Liver (tissue), 3 donors: ENCODE measurements around the gene BCKDHB.
A peak's percentile ranks its signal among the peaks of the same experiment; 100 is the strongest.

Experiments used
- EGR1 ChIP-seq, 2 donors: IDR thresholded peaks; 2 replicates each; pipeline ENCODE4 v1.6.1; 2016 to 2018; ENCODE audit warnings: antibody characterized with exemption in 2 of 2, low read depth in 2 of 2
- FOXA1 ChIP-seq: IDR thresholded peaks from 2 replicates; pipeline ENCODE4 v1.6.1; 2016; ENCODE audit warnings: antibody characterized with exemption
- GABPA ChIP-seq, 2 donors: IDR thresholded peaks in 1 of 2; conservative IDR thresholded peaks in 1 of 2; 2 replicates each; pipeline ENCODE4 v1.6.1; 2016; ENCODE audit warnings: antibody characterized with exemption in 2 of 2, mild to moderate bottlenecking in 1 of 2, moderate library complexity in 1 of 2
- HNF4A ChIP-seq, 2 donors: conservative IDR thresholded peaks; 2 replicates each; pipeline ENCODE4 v1.6.1; 2016; ENCODE audit warnings: antibody characterized with exemption in 2 of 2, mild to moderate bottlenecking in 2 of 2
- JUND ChIP-seq, 2 donors: IDR thresholded peaks; 2 replicates each; pipeline ENCODE4 v1.6.1; 2016; ENCODE audit warnings: antibody characterized with exemption in 2 of 2
- RAD21 ChIP-seq, 2 donors: IDR thresholded peaks; 2 replicates each; pipeline ENCODE4 v1.6.1; 2016; ENCODE audit warnings: antibody characterized with exemption in 2 of 2, mild to moderate bottlenecking in 2 of 2
- REST ChIP-seq: IDR thresholded peaks from 2 replicates; pipeline ENCODE4 v1.6.1; 2016; ENCODE audit warnings: antibody characterized with exemption, mild to moderate bottlenecking
- RXRA ChIP-seq, 2 donors: IDR thresholded peaks; 2 replicates each; pipeline ENCODE4 v1.6.1; 2017 to 2018; ENCODE audit warnings: antibody characterized with exemption in 2 of 2, mild to moderate bottlenecking in 1 of 2
- TF ChIP-seq, protein P1 (sequence below): fragments of 150-350 bp; IDR thresholded peaks from 2 replicates; pipeline ENCODE4 v1.5.1; 2017; ENCODE audit warnings: improper control_type of control experiment, low read depth, low read length; ENCODE audit not compliant: missing input control
- TF ChIP-seq, protein P2 (sequence below): IDR thresholded peaks from 2 replicates; pipeline ENCODE4 v1.6.1; 2016; ENCODE audit warnings: antibody characterized with exemption
- donor health status: healthy.
- donor health status: healthy.

- TF ChIP-seq GABPA (IDR thresholded peaks at IDR 0.05 in 1 of 2, conservative IDR thresholded peaks at IDR 0.05 in 1 of 2) (no peak), JUND (IDR thresholded peaks at IDR 0.05) (no peak), HNF4A (conservative IDR thresholded peaks at IDR 0.05) (no peak), FOXA1 (no peak), RAD21 (IDR thresholded peaks at IDR 0.05) (peak; percentile 69 to 89), REST (no peak), EGR1 (IDR thresholded peaks at IDR 0.05; ENCODE audit: low read depth in 2 of 2) (no peak), RXRA (IDR thresholded peaks at IDR 0.05) (peak in 1 of 2 donors; percentile 52)
- TF ChIP-seq, protein P1, sequence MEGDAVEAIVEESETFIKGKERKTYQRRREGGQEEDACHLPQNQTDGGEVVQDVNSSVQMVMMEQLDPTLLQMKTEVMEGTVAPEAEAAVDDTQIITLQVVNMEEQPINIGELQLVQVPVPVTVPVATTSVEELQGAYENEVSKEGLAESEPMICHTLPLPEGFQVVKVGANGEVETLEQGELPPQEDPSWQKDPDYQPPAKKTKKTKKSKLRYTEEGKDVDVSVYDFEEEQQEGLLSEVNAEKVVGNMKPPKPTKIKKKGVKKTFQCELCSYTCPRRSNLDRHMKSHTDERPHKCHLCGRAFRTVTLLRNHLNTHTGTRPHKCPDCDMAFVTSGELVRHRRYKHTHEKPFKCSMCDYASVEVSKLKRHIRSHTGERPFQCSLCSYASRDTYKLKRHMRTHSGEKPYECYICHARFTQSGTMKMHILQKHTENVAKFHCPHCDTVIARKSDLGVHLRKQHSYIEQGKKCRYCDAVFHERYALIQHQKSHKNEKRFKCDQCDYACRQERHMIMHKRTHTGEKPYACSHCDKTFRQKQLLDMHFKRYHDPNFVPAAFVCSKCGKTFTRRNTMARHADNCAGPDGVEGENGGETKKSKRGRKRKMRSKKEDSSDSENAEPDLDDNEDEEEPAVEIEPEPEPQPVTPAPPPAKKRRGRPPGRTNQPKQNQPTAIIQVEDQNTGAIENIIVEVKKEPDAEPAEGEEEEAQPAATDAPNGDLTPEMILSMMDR: peak; percentile 45
- TF ChIP-seq, protein P2, sequence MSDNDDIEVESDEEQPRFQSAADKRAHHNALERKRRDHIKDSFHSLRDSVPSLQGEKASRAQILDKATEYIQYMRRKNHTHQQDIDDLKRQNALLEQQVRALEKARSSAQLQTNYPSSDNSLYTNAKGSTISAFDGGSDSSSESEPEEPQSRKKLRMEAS: no peak
These were observed 231.8 kb downstream of the BCKDHB start for GRCh38 chr6:80338201-80338836.
